ENCODE measurements around the gene ENKD1.

Gene ENKD1

GRCh38 chr16:67650023-67650422 lies 16.5 kb downstream of the ENKD1 start:
- H3K4me3 ChIP-seq (ENCODE audit: low read length): no peak overlapping the region
- no peak for TF ChIP-seq CTCF (conservative IDR thresholded peaks at IDR 0.05; ENCODE audit: low read depth, low read length)
- no peak for DNase-seq (ENCODE audit: low read depth)

- DNase-seq (ENCODE audit: low read depth): no peak
- H3K4me3 ChIP-seq (ENCODE audit: low read length): no peak overlapping the region
- no peak for TF ChIP-seq CTCF (conservative IDR thresholded peaks at IDR 0.05; ENCODE audit: low read depth, low read length)
Observed at GRCh38 chr16:67649494-67649931, 17.0 kb downstream of the ENKD1 start.

GRCh38 chr16:67648764-67649407 lies 17.7 kb downstream of the ENKD1 start:
- no peak for TF ChIP-seq CTCF (conservative IDR thresholded peaks at IDR 0.05; ENCODE audit: low read depth, low read length)
- no peak overlapping the region for H3K4me3 ChIP-seq (ENCODE audit: low read length)
- no peak for DNase-seq (ENCODE audit: low read depth)

GRCh38 chr16:67648088-67648763 lies 18.3 kb downstream of the ENKD1 start:
- no peak for TF ChIP-seq CTCF (conservative IDR thresholded peaks at IDR 0.05; ENCODE audit: low read depth, low read length)
- DNase-seq (ENCODE audit: low read depth): no peak
- H3K4me3 ChIP-seq (ENCODE audit: low read length): no peak overlapping the region

- H3K4me3 ChIP-seq (ENCODE audit: low read length): no peak overlapping the region
- TF ChIP-seq CTCF (conservative IDR thresholded peaks at IDR 0.05; ENCODE audit: low read depth, low read length): no peak
- DNase-seq (ENCODE audit: low read depth): no peak
Observed at GRCh38 chr16:67647681-67648080, 18.9 kb downstream of the ENKD1 start.

DNA sequence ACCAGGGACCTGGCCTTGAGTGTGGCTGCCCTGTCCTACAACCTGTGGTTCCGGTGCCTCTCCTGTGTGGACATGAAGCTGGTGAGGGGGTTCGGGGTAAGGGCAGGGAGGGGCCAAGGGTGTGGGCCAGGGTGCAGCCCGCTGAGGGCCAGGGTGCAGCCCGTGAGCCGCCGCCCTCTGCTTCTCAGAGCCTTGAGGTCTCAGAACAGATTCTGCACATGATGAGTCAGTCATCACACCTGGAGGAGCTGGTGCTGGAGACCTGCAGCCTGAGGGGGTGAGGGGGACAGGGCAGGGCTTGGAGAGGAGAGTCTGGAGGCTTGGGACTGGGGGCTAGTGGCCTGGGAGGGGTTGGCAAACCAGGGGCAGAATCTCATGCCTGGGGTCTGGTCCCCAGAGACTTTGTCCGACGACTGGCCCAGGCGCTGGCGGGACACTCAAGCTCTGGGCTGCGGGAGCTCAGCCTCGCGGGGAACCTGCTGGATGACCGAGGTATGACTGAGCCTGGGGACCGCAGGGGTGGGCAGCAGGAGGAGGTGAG lies 19.4 kb downstream of the ENKD1 start:
- no peak for DNase-seq (ENCODE audit: low read depth)
- H3K4me3 ChIP-seq (ENCODE audit: low read length): no peak overlapping the region
- no peak for TF ChIP-seq CTCF (conservative IDR thresholded peaks at IDR 0.05; ENCODE audit: low read depth, low read length)

Measured in retinal pigment epithelial cell (primary cell).